ENCODE measurements around the gene PNPLA8.

PNPLA8 gene

GRCh38 chr7:108454674-108455550, 71.0 kb downstream of the PNPLA8 start:
- H3K4me3 ChIP-seq (ENCODE audit: low read depth, low read length): peak overlapping the region; percentile 55
- no peaks in the 10 kb centered on the region for H3K36me3 ChIP-seq (replicated peaks)
- in situ Hi-C loops (cut with HindIII; ENCODE audit: low pct_ligation_motif_present, low sequenced_read_pairs): loop anchor here (25.0 kb wide), 1 partner anchor 268 kb away; no protein-coding TSS in a partner anchor
- DNase-seq: no peak
- H3K27ac ChIP-seq: no peak overlapping the region
- peak; percentile 11 for TF ChIP-seq CTCF (IDR thresholded peaks at IDR 0.05; ENCODE audit: low read depth, low read length, missing control alignments)
- H3K27me3 ChIP-seq (replicated peaks): peaks cover 30% of the 10 kb centered on the region

GRCh38 chr7:108454317-108454673, 71.6 kb downstream of the PNPLA8 start:
- Histone ChIP-seq H3K4me3 (ENCODE audit: low read depth, low read length) (peak overlapping the region; percentile 55), H3K27ac (no peak overlapping the region), H3K27me3 (replicated peaks) (peaks cover 30% of the 10 kb centered on the region), H3K36me3 (replicated peaks) (no peaks in the 10 kb centered on the region)
- in situ Hi-C loops (cut with HindIII; ENCODE audit: low pct_ligation_motif_present, low sequenced_read_pairs): loop anchor here (25.0 kb wide), 1 partner anchor 267 kb away; no protein-coding TSS in a partner anchor
- no peak for TF ChIP-seq CTCF (IDR thresholded peaks at IDR 0.05; ENCODE audit: low read depth, low read length, missing control alignments)
- no peak for DNase-seq

- in situ Hi-C loops (cut with HindIII; ENCODE audit: low pct_ligation_motif_present, low sequenced_read_pairs): loop anchor here (25.0 kb wide), 1 partner anchor 266 kb away; no protein-coding TSS in a partner anchor
- no peaks in the 10 kb centered on the region for H3K36me3 ChIP-seq (replicated peaks)
- H3K27ac ChIP-seq: no peak overlapping the region
These were observed 72.6 kb downstream of the PNPLA8 start for GRCh38 chr7:108453320-108453719.

GRCh38 chr7:108452707-108453106, 73.2 kb downstream of the PNPLA8 start:
- no peak overlapping the region for H3K27ac ChIP-seq

More at GRCh38 chr7:108453320-108453719, 72.6 kb downstream of the PNPLA8 start:
- no peak for DNase-seq
- H3K27me3 ChIP-seq (replicated peaks): peaks cover 30% of the 10 kb centered on the region
- H3K4me3 ChIP-seq (ENCODE audit: low read depth, low read length): no peak overlapping the region
- TF ChIP-seq CTCF (IDR thresholded peaks at IDR 0.05; ENCODE audit: low read depth, low read length, missing control alignments): no peak

GRCh38 chr7:108451296-108451848, 74.6 kb downstream of the PNPLA8 start:
- Histone ChIP-seq H3K36me3 (replicated peaks) (no peaks in the 10 kb centered on the region), H3K4me3 (ENCODE audit: low read depth, low read length) (no peak overlapping the region), H3K27me3 (replicated peaks) (peaks cover 25% of the 10 kb centered on the region), H3K27ac (no peak overlapping the region)
- TF ChIP-seq CTCF (IDR thresholded peaks at IDR 0.05; ENCODE audit: low read depth, low read length, missing control alignments): no peak
- in situ Hi-C loops (cut with HindIII; ENCODE audit: low pct_ligation_motif_present, low sequenced_read_pairs): loop anchor here (25.0 kb wide), 1 partner anchor 264 kb away; no protein-coding TSS in a partner anchor
- no peak for DNase-seq

More at GRCh38 chr7:108452707-108453106, 73.2 kb downstream of the PNPLA8 start:
- Histone ChIP-seq H3K4me3 (ENCODE audit: low read depth, low read length) (no peak overlapping the region), H3K36me3 (replicated peaks) (no peaks in the 10 kb centered on the region), H3K27me3 (replicated peaks) (peaks cover 25% of the 10 kb centered on the region)
- DNase-seq: peak; percentile 47
- peak; percentile 80 for TF ChIP-seq CTCF (IDR thresholded peaks at IDR 0.05; ENCODE audit: low read depth, low read length, missing control alignments)
- in situ Hi-C loops (cut with HindIII; ENCODE audit: low pct_ligation_motif_present, low sequenced_read_pairs): loop anchor here (25.0 kb wide), 1 partner anchor 265 kb away; no protein-coding TSS in a partner anchor
